ENCODE results near the gene FOXP1.

Gene FOXP1

GRCh38 chr3:71563827-71564226 is 19.7 kb downstream of the FOXP1 start:
- in situ Hi-C loops (cut with HindIII; ENCODE audit: low sequenced_read_pairs) = no loop called here
- H3K4me3 ChIP-seq (ENCODE audit: low read depth, low read length) = no peak overlapping the region
- DNase-seq (ENCODE audit: low read depth, low spot score) = no peak
- no peak for TF ChIP-seq CTCF (IDR thresholded peaks at IDR 0.05; ENCODE audit: low read depth, low read length)

GRCh38 chr3:71562938-71563337 is 20.6 kb downstream of the FOXP1 start:
- no peak for DNase-seq (ENCODE audit: low read depth, low spot score)
- in situ Hi-C loops (cut with HindIII; ENCODE audit: low sequenced_read_pairs) = no loop called here
- TF ChIP-seq CTCF (IDR thresholded peaks at IDR 0.05; ENCODE audit: low read depth, low read length) = no peak
- H3K4me3 ChIP-seq (ENCODE audit: low read depth, low read length) = no peak overlapping the region

DNA sequence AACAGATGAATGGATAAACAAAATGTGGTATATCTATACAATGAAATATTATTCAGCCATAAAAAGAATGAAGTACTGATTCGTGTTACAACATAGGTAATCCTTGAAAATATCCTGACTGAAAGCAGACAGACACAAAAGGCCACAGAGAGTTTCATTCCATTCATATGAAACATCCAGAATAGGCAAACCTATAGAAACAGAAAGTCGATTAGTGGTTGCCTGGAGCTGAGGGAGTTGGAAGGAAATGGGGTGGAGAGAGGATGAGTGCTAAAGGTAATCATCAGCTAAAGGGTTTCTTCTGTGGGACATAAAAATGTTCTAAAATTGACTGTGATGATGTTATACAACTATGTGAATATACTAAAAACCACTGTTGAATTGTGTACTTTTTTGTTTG is 22.9 kb downstream of the FOXP1 start:
- no peak overlapping the region for H3K4me3 ChIP-seq (ENCODE audit: low read depth, low read length)
- no peak for TF ChIP-seq CTCF (IDR thresholded peaks at IDR 0.05; ENCODE audit: low read depth, low read length)
- in situ Hi-C loops (cut with HindIII; ENCODE audit: low sequenced_read_pairs) = no loop called here
- peak; percentile 25 for DNase-seq (ENCODE audit: low read depth, low spot score)

DNA sequence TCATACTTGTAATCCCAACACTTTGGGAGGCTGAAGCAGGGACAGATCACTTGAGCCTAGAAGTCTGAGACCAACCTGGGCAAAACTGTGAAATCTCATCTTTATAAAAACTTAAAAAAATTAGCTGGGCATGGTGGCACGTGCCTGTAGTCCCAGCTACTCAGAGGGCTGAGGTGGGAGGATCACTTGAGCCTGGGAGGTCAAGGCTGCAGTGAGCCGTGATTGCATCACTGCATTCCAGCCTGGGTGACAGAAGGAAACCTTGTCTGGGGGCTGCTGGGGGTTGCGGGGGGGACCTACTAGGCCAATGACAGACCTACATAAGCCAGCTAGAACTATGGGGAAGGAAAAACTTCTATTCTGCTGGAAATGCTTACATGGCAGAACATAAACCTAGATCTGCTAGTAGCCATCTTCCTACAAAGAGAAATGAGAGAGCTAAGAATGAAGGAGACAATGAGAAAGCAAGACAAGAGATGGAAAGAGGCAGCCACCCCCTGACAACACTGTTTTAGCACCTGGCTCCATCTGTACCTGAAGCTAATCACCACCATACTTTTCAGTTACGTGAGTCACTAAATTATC is 23.9 kb downstream of the FOXP1 start:
- TF ChIP-seq CTCF (IDR thresholded peaks at IDR 0.05; ENCODE audit: low read depth, low read length) = no peak
- in situ Hi-C loops (cut with HindIII; ENCODE audit: low sequenced_read_pairs) = no loop called here
- H3K4me3 ChIP-seq (ENCODE audit: low read depth, low read length) = no peak overlapping the region
- no peak for DNase-seq (ENCODE audit: low read depth, low spot score)

- no peak for TF ChIP-seq CTCF (IDR thresholded peaks at IDR 0.05; ENCODE audit: low read depth, low read length)
- in situ Hi-C loops (cut with HindIII; ENCODE audit: low sequenced_read_pairs) = no loop called here
- no peak for DNase-seq (ENCODE audit: low read depth, low spot score)
- H3K4me3 ChIP-seq (ENCODE audit: low read depth, low read length) = no peak overlapping the region
Measured at GRCh38 chr3:71559021-71559420, 24.5 kb downstream of the FOXP1 start.

DNA sequence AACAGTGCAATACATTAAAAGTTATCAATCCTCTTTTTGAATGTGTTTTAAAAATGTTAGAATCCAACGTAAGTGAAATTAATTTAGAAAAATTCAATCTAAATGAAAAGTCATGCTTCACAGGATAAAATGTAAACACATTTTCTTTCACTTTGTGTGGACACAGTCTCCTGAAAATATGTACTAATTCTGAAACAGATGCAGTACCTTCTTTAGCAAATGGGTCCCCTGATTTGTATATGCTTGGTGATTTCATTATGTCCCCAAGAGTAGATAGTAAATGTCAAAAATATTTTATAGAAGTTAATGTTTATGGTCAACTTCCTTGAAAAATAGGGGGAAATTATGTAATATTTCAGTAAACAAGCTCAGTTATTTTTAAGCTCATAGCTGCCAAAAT is 28.9 kb downstream of the FOXP1 start:
- no peak for TF ChIP-seq CTCF (IDR thresholded peaks at IDR 0.05; ENCODE audit: low read depth, low read length)
- in situ Hi-C loops (cut with HindIII; ENCODE audit: low sequenced_read_pairs) = no loop called here
- DNase-seq (ENCODE audit: low read depth, low spot score) = no peak
- H3K4me3 ChIP-seq (ENCODE audit: low read depth, low read length) = no peak overlapping the region

Data from astrocyte of the spinal cord (primary cell).